ENCODE results near the gene RESP18.

- no peak for TF ChIP-seq POLR2A (IDR thresholded peaks at IDR 0.05; ENCODE audit: low read length)
- no peak for TF ChIP-seq GATA1 (IDR thresholded peaks at IDR 0.05; ENCODE audit: low read depth, low read length)
Measured at GRCh38 chr2:219297766-219298456, 34.6 kb downstream of the RESP18 start.

Data from erythroblast (primary cell).